ENCODE data around the gene ATG7.
A peak's percentile ranks its signal among the peaks of the same experiment; 100 is the strongest.

Gene ATG7

DNA sequence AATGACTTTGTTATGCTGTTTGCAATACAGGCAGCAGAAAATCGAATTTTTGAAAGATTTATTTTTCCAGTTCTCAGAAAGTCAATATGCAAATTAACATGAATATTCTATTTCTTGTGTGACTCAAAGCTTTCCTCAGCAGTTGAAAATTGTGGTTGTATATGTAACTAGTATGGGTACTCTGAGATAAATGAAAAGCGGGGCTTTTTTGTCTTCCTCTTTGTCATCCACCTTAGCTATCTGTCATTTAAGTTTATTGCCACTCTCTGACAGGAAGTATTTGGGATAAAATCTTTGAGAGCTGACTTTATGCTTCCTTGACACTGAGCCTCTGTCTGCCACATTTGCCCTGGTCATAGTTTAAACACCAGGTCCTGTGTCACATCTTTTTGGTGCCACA is 91.5 kb downstream of the ATG7 start:
- no peak for FAIRE-seq

DNA sequence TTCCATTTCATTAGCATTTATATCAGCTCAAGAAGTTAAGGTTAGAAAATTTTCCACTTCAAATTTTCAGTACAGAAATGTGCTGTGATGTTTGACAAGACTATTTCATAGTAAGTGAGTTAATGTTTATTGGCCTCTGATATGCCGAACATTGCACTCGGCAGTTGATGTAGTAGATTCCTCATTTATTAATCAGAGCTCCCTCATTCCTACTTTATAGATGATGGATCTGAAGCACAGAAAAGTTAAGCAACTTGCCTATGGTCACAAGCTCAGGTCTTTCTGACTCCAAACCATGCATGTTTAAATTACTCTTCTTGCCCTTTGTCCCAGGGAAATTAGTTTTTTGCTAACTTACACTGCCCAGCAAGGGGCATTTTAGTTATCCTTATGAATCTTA is 92.0 kb downstream of the ATG7 start:
- FAIRE-seq, result no peak

DNA sequence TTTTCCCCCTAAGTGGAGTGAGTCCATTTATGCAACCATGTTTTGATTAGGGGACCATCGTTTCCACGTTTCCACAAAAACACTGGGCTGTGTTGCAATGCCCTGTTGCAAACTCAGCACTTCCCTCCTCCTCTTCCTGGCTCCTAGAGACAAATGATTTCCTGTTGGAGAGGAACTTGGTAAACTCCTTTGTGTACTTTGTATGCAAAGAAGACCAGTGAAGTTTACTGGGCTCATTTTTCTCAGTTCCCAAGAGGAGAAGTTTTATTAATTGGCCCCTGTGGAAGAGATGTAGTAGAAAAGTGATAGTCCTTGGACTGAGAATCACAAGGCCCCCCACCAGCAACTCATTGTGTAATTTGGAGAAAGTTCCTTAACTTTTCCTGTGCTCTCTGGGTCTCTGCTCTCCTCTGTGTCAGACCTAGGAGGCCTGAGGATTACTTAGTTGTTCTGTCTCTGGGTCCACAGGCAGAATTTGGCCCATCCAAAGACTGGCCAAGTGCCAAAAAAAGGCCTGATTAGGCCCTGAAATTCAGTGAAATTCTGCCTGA is 95.0 kb downstream of the ATG7 start:
- no peak for FAIRE-seq

DNA sequence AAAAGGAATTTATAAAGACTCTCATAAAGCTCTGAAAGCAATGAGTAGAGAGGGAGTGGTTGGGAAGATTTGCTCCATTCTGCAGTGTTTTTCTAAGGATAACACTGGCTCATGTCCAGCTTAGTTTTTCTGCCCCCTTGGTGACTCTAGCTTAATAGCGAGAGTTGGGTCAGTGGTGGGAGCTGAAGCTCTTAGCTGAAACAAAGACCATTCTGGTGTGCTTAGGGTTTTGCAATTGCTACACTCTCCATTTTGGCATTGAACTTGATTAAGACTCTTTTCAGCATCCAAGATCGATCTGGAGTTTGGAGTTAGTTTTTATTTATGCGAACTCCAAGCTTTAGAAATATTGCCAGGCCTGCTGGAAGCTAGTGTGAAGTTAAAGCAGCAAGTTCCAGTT is 98.0 kb downstream of the ATG7 start:
- no peak for FAIRE-seq

DNA sequence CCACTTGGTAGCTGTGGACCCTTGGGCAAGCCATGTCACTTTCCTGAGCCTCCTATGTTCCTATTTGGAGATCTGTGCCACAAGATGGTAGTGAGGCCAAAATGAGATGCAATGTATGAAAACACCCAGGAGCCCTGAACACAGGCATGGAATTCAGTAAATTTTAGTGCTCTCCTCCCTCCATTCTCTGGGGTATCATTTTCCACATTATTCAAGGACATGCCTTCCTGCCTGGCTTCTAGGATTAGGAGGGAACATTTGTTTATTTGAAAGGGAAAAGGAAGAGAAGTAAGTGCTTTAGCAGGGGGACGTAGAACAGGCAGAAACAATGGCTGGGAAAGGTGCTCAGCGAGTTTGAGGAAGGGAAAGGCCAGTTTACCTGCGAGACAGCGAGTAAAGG is 98.8 kb downstream of the ATG7 start:
- FAIRE-seq, result no peak

DNA sequence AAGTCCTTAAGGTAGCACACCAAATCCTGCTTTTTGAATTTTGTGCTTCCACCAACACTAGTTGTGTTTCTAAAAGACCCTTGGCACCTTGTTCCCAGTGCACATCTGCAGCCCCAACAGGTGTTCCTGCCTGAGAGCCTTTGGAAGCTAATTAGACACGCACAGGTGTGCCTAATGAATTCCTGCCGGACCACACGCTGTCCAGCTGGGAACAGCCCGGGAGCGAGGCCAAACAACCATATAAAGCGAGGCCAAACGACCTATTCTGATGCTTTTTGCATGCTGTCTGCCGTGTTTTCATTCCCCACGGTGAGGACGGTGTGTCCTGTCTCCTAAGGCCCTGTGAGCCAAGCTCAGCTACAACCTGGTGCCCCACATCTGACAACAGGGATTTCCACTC is 99.5 kb downstream of the ATG7 start:
- no peak for FAIRE-seq

DNA sequence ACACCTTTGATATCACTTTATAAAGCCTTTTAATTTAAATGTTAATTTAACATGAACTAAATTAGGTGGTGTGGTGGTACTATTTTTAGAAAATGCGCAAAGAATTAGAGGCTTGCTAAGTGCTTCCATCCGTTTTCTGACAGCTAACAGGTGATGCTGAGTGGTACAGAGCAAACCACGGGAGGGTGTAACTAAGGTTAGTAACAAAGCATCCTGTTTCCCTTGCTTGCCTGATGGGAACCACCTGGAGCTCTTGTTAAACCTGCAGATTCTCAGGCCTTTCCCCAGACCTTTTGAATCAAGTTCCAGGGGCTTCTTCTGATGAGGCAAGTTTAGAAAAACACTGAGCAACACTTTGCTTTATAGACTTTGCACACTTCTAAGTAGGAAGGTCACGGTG is 101.0 kb downstream of the ATG7 start:
- no peak for FAIRE-seq

DNA sequence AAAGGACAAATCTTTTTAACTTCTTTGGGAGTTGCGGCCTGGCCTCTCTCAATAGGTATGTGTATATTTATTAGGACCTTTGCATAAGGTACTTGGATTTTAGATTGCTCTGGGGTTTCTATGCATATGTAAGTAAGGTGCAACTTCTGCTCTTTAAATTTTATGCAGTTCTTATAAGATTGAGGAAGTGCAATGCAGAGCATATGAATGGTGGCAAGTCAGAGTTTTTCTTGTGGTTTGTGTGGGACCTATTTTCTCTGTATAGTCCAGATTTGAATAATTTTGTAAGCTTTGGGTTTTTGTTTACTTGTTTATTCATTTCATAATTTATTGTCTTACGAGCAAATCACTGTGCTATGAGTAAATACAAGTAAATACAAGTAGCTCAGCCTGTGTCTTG is 101.5 kb downstream of the ATG7 start:
- no peak for FAIRE-seq

DNA sequence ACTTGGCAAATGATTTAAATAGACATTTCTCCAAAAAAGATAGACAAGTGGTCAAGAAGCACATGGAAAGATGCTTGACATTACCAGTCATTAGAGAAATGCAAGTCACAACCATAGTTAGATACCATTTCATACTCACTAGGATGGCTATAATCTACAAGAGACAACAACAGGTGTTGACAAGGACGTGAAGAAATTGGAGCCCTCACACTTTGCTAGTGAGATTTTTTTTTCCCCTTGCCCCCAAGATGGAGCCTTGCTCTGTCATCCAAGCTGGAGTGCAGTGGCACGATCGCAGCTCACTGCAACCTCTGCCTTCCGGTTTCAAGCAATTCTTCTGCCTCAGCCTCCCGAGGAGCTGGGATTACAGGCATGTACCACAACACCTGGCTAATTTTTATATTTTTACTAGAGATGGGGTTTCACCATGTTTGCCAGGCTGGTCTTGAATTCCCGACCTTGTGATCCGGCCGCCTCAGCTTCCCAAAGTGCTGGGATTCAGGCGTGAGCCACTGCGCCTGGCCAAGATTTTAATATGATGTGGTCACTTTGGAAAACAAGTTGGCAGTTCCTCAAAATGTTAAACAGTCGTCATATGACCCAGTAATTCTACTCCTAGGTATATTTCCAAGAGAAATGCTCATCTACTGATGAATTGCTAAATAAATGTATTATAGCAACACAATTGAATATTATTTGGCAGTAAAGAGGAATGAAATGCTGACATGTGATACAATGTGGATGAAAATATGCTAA is 103.3 kb downstream of the ATG7 start:
- FAIRE-seq, result no peak

DNA sequence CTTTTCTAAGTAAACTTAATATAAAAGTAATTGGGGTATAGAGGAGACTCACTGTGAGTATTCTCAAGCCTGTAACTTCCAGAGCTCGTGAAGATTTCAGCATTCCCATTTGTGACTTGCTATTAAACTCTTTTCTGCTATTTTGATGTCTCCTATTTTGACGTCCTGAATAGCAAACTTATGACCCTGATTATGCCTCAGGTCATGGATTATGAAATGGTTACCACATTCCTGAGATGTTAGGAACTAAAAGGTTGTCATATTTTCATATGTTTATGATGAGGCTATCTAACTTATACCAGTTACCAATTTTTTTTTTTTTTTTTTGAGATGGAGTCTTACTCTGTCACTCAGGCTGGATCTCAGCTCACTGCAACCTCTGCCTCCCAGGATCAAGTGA is 105.5 kb downstream of the ATG7 start:
- FAIRE-seq, result no peak

DNA sequence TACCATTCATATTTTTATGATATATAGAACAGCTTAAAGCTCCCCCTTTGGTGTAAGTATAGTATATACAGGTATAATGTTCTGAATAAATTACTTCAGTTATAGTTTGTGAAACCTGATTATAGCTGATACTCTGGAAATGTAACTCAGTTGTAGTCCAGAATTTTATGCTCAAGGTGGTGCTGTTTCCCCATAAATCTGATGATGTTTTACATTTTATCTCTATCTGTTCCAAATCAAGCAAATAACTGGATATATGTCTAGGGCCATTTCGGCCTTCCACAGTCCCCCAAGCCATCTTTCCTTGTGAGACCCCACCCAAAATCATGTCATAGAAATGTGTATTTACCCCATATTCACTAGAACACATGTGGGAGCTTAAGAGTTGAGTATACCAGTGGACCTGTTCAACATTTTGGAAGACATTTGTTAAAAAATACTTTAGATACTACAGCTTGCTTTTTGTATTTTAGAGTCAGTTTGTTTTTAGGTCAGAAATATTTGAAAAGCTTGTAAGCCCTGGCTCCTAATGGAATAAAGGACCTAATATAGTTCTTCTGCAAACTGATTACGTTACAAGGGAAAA is 107.1 kb downstream of the ATG7 start:
- FAIRE-seq, result peak; percentile 24

DNA sequence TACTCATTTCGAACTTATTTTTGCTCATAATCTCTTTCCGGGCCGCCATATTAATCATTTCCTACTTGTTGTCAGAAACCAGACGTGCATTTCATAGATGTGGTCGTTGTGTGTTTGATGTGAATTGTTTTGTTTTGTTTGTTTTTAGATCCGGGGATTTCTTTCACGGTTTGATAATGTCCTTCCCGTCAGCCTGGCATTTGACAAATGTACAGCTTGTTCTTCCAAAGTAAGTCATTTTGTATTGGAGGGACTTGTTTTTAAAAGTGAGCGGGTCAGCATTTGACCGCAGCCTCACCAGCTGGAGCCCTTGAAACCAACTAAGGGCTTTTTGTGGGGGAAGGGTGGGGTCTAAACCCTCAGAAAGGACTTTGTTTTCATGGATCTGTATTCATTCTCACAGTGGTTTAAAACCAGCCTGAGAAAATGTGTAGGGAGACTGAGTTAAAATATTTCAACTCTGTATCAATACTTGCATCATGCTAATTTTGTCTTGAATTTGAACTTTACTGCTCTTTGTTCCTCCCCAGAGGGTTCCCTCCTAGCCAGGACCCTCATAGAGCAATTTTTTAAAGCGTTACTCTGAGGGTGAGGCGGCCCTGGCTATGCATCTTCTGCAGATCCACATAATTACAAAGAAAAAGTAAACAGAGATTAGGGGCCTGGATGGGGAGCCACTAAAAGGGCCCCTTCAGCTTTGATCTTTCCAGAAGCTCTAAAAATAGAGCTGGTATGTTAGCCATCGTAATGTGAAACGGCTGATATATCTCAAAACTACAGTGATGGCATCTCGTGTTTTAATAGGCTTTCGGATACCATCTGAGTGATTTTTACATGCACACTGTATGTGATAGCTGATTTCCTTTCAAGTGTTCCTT is 107.9 kb downstream of the ATG7 start:
- no peak for FAIRE-seq

DNA sequence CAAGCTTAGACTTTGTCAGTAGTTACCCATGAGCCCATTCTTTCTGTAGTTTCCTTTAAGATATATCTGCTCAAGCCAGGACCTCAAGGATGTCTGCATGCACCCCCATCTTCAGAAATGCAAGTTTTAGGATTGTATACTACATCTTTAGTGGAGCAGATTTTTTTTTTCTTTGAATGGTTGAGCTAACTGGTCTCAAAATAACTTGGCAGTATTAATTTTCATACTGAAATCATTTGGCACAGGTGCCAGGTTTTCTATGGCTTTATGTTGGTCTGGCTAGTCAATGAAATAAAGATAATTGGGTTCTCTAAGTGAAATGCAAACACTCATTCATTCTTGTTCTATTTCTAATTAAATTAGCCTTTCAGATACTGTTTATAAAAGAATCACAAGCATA is 108.9 kb downstream of the ATG7 start:
- FAIRE-seq, result no peak

DNA sequence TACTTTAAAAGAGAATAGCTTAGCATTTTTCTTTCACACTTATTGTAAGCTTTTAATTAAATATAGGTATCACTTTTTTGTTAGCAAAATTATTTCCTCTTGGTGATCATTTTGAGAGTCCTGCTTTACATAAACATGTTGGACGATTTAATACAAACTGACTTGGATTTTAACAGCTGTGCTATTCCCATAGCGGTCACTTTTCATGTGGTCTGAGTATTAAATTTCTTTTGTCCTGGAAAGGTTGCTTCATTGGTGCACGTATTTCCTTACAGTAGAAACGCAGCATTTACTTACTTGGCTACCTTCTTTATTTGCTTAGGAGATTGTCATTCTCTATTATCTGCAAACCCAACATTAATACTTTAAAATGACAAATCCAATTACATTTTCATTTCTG is 109.4 kb downstream of the ATG7 start:
- FAIRE-seq, result no peak

DNA sequence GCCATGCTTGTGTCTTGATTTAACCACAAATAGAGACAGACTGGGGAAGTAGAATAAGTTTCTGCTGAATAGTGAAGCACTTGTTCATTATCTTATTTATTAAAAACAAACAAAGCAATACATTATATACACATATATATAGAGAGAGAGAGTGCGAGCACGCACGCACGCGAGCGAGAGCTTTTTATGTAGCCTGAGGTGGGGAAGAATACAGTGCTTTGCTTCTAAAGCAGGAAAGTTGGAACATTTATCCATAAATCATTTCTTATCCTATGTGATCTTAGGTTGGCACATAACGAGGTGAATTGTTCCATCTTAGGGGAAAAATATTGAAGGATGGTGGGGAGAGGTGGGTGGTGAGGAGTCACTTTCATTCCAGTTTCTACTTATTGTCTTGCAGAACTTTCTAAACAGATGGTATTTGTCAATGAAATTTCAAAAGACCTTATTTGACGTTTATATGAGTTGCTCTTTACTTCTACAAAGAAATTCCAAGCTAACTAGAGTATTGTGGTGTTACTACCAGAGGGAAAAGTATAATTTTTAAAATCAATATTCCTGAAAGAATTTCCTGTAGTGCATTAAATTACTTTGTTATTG is 110.0 kb downstream of the ATG7 start:
- FAIRE-seq, result no peak

DNA sequence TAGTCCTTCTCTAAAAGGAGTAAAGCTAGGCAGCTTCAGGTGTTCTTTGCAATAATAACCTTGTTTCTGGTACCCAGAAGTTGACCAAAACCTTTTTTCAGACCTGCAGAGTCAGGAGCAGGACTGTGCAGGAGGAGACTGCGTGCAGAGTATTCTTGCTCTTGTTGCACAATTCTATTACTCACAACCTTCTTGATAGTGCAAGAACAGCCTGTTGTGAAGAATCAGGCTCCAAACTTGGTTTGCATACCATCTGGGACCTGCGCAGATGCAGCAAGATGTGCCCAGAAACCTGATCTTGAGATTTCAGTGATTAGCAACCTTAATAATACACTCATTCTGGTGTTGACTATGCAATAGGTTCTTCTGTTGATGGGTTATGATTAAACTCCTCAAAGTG is 111.9 kb downstream of the ATG7 start:
- no peak for FAIRE-seq

DNA sequence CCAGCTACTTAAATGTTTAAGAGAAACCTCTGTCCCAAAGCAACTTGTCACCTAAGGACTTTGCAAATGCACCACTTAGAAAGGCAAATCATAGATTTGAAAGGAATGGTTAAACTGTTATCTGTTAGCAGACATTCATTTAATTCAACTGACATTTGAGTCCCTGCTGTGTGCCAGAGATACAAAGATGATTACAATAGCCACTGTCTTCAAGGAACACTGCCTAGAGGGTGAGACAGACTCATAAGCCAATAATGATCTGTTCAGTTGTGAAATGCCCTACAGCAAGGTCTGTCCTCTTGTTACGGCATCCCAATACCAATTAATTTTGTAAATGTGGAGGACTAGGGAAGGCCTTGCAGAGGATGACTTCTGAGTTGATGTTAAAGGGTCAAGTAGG is 113.1 kb downstream of the ATG7 start:
- no peak for FAIRE-seq

DNA sequence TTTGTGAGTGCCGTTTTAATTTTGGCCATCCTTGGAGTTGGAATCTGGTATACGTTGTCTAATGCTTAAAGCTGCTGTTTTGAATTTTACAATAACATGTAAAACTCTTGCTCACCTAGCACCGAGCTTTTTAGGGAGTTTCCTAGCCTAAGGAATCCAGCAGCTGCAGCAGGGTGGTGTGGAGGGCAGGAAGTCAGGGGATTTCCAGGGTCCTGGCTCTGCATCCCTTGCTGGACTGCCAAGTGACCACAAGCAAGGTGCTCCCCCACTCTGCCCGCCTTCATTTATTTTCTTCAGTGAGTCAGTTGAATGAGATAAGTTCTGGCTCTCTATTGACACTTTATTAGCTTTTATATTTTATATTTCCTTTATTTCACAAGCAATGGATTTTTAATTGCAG is 113.7 kb downstream of the ATG7 start:
- no peak for FAIRE-seq

DNA sequence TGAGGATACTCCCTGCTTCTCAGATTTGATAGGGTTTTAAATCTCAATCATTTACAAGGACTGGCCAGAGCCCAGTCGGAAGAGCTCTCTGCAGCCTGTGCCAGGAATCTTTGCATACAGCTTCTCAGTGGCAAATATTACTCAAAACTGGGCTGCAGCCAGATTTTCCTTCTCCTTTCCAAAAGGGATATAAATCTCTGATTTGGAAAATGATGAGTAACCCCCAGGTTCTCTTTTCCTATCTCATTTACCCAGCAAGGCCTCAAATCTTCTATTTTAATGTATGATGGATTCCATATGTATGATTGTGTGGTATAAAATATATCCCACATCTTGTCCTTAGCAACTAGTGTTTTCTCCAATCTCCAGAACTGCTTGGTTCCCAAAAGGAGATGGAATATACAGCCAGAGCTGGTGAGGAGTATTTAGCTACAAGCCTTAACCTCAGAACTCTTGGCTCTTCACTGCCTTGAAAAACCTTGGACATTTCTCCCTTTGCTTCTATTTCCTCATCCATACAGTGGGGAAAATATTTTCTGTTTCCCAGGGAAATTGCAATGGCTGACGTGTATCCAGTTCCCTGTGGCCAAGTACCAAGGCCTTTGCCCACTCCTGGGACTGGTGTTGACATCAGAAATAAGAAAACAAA is 114.4 kb downstream of the ATG7 start:
- no peak for FAIRE-seq

DNA sequence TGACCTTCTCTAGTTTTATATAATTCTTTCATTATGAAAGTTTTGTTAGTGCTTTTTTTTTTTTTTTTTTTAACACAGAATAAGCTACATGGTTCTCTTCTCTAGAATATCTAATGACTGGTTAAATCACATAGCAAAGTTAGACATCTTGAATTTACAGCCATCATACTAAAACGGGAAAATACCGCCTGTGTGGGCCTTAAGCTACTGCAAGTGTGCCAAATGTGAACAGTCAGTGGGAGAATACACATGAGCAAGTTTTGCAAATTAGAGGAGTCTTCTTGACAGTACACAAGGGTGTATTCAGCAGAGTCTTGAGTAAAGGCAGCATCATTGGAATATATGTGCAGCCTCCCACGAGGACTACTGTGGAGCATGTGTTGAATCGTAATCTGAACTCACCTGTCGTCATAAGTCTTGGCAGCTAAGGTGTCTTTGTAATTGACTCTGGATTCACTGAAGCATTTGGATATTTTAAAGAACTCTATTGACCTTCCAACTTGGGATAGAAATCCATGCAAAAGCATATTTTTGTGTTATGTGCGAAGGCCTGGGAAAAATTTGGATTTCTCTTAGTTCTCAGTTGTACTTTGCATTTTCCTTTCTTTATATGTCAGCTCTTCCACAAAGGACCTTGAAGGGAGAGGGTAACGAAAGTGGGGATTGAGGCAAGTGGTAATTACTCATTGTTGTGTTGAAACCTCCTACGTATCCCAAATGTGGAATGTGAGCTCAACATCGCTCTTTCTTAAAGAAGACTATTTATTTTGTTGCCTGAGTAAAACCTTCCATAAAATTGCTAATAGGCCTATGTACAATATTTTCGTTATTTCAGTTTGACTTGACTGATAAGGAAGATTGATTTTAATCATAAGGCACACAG is 117.4 kb downstream of the ATG7 start:
- FAIRE-seq, result no peak

DNA sequence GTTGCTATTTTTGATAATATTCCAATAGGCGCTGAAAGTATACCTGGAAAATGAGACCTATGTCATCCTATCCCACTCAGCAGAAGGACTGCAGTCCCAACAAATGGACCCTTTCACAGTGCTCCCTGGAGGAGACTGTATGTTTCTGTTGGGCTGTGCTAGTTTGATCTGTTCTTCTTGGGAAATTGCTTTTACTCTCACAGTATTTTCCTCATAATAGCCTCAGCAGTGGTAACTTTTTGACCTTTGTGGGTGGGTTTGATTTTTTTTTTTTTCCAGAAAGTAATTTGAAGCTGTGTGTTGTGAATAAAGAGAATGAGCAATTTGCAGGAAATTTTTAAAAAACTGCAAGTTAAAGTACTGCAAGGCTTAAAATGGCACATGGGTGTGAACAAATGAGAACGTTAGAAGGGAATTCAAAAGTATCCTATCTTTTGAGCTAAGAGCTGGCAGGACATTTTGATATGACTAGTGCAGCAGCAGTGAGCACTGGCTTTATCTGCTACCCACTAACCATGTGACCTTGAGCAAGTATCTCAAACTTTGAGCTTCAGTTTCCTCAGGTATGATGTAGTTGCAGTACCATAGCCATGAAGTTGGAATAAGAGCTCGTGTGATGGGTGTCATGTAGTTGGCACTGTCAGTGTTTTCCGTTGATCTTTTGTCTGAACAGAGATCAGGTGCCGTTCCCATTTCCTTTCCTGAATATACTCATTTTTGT is 118.4 kb downstream of the ATG7 start:
- no peak for FAIRE-seq
